NOMO-1 (cell line): ENCODE results near the gene ITGA3.

ENCODE experiments used
- DNase-seq, 2 experiments: peaks; one replicate each; lab custom pipeline; 2025; ENCODE audit not compliant: unreplicated experiment in 2 of 2; lab: John Stamatoyannopoulos, UW

ITGA3 gene

GRCh38 chr17:50090971-50091917 is 35.3 kb downstream of the ITGA3 start:
- DNase-seq = no peak

GRCh38 chr17:50091918-50092285 is 36.0 kb downstream of the ITGA3 start:
- no peak for DNase-seq

- no peak for DNase-seq
Measured at GRCh38 chr17:50093246-50093645, 37.3 kb downstream of the ITGA3 start.

- no peak for DNase-seq
Measured at GRCh38 chr17:50093807-50094206, 37.9 kb downstream of the ITGA3 start.

GRCh38 chr17:50094243-50094752 is 38.4 kb downstream of the ITGA3 start:
- DNase-seq = peak; percentile 67 to 72

GRCh38 chr17:50094753-50095619 is 39.1 kb downstream of the ITGA3 start, which contains the start of gene PDK2:
Gene PDK2 (plus strand): TSS chr17:50095351. CDS start chr17:50095436, 85 bp downstream.
- DNase-seq = peak; percentile 95 to 97

GRCh38 chr17:50095626-50096037 is 39.7 kb downstream of the ITGA3 start:
- DNase-seq = no peak

- no peak for DNase-seq
Measured at GRCh38 chr17:50096092-50096491, 40.2 kb downstream of the ITGA3 start.

- no peak for DNase-seq
Measured at GRCh38 chr17:50096758-50097157, 40.8 kb downstream of the ITGA3 start.

- no peak for DNase-seq
Measured at GRCh38 chr17:50097455-50097854, 41.5 kb downstream of the ITGA3 start.

GRCh38 chr17:50097926-50098325 is 42.0 kb downstream of the ITGA3 start:
- no peak for DNase-seq

- no peak for DNase-seq
Measured at GRCh38 chr17:50098583-50098982, 42.7 kb downstream of the ITGA3 start.

- no peak for DNase-seq
Measured at GRCh38 chr17:50099003-50099402, 43.1 kb downstream of the ITGA3 start.

GRCh38 chr17:50100480-50100883 is 44.6 kb downstream of the ITGA3 start:
- DNase-seq = no peak

GRCh38 chr17:50100921-50101345 is 45.0 kb downstream of the ITGA3 start:
- no peak for DNase-seq

GRCh38 chr17:50101346-50102163 is 45.6 kb downstream of the ITGA3 start:
- DNase-seq = no peak

- DNase-seq = no peak
Measured at GRCh38 chr17:50102164-50102991, 46.5 kb downstream of the ITGA3 start.

- no peak for DNase-seq
Measured at GRCh38 chr17:50103252-50103651, 47.3 kb downstream of the ITGA3 start.

- DNase-seq = no peak
Measured at GRCh38 chr17:50103941-50104340, 48.0 kb downstream of the ITGA3 start.
